CD4-positive, alpha-beta T cell treated with Interleukin-12 subunit alpha and Interleukin-12 subunit beta, for 1 hour (primary cell): Measurements from ENCODE around the gene TBX21.

Source experiments
- DNase-seq: peaks from one replicate; pipeline ENCODE4 v3.0.0-alpha.2; 2020

The TBX21 gene

DNA sequence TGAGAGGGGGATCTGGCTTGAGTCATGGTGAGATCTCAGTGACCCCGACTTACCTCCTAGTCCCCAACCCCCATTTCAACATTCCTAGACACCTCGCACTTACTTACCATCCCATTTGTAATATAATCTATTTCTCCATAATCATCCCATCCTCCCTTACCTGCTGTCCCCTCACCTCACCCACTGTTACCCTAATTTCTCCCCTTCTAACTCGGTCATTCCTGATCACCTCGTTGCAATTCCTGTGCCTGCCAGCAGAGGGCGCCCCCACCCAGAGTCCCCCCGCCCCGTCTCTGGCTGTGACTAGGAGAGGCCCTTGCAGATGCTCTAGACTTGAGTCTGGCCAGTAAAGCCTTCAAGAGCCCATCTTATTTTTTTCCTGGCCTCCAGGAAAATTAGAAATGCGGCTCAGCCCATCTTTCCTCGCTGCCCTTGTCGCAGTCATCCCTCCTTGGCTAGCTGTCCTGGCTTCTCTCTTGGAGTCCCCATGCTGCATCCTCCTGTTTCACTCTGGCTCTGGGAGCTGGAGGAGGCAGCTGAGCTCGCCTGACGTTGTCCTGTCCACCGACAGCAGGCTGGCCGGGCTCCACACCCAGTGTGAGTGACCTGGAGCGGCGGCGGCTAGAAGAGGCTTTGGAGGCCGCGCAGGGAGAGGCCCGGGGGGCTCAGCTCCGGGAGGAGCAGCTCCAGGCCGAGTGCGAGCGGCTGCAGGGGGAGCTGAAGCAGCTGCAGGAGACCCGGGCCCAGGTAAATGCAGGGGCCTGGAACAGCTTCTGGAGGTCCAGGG, 34.1 kb upstream of the TBX21 start:
- peak; percentile 83 for DNase-seq

DNA sequence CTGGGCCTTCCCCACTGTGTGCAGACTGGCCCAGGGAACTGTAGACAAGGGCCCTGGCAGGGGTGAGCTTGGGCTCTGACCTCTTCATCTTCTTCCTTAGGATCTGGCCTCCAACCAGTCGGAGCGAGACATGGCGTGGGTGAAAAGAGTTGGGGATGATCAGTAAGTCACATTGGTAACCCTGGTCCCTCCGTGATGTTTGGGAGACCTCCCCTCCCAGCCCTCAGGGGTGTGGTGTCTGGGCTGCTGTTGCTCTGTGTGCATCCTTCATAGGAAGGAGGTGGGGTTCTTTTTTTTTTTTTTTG, 33.5 kb upstream of the TBX21 start:
- DNase-seq, result no peak

DNA sequence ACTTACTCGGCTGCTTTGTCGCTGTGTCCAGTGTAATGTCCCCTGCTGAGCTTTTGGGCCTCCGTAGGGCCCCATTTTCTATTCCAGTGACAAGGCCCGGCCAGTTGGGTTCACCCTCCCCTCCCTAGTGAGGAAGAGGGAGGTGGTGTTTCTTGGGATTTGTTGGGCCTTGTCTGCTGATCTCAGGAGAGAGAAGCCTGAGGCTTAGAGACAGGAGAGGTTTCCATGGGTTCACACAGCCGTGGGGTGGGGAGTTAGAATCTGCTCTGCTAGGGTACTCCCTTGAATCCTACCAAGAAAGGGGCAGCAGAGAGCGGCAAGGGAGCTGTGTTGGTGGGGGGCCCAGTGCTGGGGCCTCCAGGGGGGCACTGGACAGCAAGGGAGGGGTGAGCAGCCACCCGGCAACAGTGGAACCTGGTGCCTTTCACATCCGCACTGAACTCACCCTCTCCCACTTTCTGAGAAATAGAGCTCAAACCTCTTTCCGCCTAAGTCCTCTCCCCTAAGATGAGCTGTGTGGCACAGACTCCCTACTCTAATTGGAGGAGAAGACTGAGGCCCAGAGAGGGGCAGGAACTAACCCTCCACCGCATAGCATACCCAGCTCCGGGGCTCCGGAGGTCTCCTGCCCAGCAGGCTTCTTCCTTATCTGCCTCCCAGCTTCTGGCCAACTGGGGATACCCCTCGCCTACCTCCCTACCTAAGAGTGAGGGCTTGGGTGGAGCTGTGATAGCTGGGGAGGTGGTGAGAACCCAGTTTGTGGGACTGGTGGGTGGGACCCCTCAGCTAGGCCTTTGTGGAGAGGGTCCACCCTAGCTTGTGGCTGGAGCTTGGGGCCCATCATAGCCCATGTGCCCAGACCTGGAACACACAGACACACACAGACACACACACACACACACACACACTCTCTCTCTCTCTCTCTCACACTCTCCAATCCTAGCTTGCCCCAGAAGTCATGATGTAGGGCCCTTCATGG, 32.3 kb upstream of the TBX21 start:
- DNase-seq, result no peak

DNA sequence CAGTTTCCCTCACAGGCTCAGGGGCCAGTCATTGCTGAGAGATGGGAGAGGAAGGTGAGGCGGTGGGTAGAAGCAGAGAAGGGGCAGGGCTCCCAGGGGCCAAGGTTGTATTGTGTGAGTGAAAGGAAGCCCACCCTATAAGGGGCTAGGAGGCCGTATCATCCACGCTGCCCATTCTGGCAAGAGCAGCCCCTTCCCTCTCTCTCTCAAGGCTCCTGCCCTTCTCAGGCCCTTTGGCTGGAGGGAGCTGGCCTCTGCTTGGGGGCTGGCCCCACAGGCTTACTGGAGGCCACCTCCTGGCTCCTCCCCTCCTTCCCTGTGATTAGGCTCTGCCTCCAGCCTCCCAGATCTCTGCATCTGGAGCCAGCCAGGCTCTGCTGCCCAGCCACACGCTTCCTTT, 31.4 kb upstream of the TBX21 start:
- DNase-seq, result no peak

DNA sequence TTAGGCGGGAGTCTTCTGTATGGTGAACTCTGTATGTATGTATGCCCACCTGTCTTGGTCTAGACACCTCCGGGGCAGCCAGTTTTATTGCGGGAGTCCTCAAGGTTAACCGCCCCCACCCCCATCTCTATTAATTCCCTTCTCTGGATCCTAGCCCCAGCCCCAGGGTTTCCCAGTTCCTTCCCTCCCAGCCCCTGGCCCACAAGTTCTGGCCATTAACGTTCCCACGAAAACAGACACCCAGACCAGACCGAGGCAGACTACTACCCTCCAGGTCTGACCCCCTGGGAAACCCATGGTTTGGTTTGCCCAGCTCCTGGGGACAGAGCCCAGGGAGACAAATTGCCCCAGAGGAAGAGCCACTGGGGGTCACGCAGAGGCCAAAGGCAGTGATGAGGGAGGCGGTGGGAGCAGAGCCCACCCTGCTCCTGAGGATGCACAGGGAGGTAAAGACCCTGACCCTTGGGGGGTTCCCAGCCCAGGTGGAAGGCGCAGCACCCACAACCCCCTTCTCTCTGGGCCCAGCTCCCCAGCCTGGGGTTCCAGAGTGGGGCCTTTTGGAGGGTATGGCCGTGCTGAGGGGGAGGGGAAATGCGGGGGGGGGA, 30.5 kb upstream of the TBX21 start:
- no peak for DNase-seq

DNA sequence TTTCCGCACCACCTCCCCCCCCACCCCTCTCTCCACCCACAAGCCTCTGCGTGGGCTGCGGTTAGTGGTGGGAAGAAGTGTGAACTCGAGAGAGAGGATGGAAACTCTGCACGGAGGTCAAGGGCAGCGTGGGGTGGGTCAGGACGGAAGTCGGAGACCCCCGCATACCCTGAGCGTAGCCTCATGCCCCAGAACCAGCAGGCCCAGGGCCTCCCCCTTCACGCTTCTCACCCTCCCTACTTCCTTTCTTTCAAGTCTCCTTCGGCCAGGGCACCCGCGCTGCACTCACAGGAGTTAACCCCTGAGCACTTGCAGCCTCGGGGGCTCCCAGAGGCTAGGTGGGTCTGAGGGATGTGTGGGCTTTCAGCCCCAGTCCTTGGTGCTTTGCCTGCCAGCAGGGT, 29.8 kb upstream of the TBX21 start:
- peak; percentile 54 for DNase-seq

DNA sequence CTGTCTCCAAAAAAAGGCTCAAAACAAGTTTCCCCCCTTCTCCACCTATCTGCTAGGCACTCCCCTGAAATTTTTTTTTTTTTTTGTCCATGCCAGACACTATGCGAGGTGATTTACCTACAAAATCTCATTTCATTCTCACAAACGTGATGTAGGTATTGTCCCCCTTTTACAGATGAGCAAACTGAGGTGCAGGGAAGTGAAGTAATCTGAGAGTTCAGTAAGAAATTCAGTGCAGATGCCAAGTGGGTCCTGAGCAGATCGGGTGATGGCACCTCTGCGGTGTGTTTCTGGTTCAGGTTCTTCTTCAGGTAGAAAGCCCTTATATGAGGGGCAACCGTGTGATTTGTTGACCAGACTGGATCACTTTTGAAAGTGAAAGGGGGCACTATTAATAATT, 29.4 kb upstream of the TBX21 start:
- DNase-seq, result no peak

DNA sequence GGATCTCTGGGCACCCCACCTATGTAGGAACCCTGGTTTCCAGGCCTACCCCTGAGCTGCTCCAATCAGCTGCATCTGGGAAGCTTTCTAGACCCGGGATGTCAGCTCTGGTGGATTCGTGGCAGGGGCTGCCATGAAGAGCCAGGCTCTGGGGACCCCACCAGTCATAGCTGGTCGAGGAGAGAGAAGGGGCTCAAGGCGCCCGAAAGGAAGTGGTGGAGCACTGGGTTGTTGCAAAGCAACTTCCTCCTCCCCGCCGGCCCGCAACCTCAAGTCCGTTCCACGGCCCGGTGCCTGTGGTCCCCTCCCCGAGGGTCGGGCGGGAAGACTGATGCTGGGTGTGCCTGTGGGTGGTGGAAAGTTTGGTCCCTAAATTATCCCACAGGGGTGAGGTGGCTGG, 28.9 kb upstream of the TBX21 start:
- DNase-seq, result no peak

DNA sequence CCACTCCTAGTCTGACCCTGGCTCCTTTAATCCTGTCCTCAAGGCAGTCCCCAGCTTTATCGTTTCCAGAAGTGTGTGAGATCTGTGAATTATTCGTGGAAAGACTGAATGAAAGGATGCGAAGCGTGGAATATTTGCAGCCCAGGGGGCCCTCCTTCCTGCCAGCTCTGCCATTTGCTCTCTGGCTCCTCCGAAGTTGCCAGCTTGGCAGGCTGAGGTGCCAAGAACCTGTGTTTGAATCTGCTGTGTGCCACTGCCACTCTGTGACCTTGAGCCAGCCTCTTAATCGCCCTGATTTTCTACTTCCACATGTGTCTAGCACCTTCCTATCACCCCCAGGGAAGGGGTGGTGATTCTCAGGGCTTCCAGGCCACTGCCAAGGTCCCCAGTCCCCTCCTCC, 28.3 kb upstream of the TBX21 start:
- DNase-seq, result no peak

DNA sequence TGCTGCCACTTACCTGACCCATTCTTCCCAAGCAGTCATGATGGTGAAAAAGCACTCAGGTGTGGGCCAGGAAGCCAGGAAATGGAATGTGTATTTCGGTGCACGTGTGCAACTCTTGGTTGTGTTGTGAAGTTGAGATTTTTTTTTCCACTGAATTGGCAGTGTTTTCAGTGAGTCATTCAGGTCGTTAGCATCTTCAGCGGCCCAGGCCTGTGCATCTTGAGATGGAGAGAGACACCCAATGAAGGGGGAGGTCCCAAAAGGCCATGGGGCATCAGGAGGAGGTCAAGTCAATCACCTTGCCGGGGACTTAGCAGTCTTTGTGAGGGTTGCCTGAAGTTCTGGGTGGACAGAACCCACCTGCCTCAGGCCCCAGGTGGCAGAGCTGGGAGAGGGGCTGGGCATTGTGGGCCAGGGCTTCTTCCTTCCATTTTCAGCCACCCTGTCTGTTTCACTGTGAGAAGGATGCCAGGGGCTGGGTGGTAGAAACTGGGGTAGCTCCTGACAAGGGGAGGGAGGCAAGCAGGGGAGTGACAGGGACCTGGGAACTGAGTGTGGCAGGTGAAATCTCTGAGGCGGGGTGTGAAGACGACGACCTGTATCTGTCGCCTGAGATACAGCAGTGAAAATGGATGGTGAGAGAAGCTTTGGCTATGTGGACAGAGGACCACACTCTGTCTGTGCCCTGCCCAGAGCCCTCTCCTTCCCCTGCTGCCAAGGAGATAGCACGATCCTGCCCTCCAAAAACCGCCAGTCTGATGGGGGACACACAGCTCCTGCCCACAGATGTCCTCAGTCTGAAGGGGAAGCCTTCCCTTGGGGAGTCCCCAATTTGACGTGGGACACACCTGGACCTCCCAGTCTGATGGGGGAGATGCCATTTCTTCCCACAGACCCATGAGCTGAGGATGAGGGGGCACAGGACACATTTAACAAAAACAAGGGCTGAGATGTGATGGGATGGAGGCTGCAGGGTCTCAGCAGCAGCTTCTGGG, 27.2 kb upstream of the TBX21 start:
- DNase-seq, result no peak

DNA sequence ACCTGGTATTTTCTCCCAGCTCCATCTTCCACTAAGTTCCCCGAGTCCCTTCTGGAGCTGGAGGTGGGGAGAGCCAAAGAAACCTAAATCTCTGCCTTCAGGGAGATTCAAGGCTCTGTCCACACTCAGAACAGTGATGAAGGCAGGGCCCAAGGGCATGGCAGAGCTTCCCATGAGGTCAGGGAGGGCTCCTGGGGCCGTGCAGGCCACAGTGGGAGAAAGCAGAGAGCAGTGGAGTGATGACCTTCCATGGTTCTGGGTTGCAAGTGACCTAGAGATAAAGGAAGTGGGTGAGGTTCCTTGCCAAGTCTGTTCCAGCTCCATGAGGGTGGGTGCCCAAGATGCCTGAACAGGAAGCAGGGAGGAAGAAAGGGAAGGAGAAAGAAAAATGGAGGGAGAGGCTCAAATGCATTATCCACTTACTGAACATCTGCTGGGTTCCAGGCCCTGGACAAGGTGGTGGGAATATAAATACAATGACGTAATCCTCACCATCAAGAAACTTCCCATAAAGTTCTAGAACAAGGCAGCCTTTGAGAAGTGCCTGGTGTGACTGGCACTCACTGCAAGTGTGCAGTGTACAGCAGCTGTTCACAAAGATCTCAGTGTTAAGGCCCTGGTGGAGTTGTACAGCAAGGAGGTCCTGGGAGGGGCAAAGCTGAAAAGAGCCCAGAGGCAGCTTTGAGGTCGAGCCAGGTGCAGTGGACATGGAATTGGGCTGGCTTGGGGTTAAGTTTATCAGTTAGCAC, 25.8 kb upstream of the TBX21 start:
- no peak for DNase-seq

DNA sequence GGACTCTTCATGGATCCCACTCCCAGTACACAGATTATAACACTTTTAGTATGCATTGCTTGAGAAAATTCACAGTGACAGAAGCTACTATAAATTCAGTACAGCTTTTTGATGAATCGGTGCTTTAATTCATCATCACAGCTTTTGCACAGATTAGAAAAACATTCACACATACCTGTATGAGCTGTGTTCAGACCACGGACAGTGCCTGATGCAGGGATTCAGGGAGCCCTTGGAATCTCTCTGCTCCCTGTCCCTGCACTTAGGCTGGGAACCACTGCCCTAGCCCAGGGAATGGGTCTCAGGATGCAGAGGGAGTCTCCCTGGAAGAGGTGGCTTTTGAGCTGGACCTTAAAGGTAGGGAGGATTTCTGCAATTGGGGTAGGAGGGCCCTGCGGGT, 25.2 kb upstream of the TBX21 start:
- no peak for DNase-seq

DNA sequence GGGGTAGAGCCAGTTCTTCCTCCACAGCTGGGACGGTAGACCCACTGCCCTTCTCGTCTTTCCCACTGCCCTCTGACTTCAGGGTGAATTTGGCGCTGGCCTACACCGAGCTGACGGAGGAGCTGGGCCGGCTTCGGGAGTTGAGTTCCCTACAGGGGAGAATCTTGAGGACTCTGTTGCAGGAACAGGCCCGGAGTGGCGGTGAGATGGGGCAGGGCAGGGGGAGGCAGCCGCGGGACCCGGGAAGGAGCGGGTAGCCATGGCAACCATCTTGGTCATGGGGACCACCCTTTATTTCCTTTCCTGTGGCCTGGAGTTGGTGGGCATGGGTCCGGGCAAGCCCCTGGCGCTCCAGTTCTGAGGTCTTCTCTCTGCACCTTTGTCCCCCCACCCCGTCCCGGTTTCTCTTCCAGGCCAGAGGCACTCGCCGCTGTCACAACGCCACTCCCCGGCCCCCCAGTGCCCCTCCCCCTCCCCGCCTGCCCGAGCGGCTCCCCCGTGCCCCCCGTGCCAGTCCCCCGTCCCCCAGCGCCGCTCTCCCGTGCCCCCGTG, 24.6 kb upstream of the TBX21 start:
- no peak for DNase-seq

DNA sequence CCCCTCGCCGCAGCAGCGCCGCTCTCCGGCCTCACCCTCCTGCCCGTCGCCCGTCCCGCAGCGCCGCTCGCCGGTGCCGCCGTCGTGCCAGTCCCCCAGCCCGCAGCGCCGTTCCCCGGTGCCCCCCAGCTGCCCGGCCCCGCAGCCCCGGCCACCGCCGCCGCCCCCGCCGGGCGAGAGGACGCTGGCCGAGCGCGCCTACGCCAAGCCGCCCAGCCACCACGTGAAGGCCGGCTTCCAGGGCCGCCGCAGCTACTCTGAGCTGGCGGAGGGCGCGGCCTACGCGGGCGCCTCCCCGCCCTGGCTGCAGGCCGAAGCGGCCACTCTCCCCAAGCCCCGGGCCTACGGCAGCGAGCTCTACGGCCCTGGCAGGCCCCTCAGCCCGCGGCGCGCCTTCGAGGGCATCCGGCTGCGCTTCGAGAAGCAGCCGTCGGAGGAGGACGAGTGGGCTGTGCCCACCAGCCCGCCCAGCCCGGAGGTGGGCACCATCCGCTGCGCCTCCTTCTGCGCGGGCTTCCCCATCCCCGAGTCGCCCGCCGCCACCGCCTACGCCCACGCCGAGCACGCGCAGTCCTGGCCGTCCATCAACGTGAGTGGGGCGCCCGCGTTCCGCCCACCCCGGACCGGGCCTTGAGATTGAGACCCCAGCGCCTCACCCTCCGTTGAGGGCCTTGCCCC, 24.0 kb upstream of the TBX21 start:
- DNase-seq, result no peak

DNA sequence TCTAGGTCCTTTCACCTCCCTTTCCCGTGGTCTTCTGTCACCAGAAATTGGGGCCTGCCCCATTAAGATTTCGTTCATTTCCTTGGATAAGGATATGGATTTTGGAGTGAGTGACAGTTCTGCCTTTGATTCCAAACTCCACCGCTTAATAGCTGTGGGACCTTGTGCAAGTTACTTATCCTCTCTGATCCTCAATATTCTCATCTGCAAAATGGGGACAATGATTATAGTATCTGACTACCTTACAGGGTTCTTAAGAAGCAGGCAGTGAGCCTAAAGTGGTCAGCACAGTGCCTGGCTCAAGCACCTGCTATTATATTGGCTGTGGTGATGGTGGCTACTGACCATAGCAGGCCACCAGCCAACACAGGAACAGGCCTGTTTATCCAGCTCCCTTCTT, 23.4 kb upstream of the TBX21 start:
- no peak for DNase-seq

DNA sequence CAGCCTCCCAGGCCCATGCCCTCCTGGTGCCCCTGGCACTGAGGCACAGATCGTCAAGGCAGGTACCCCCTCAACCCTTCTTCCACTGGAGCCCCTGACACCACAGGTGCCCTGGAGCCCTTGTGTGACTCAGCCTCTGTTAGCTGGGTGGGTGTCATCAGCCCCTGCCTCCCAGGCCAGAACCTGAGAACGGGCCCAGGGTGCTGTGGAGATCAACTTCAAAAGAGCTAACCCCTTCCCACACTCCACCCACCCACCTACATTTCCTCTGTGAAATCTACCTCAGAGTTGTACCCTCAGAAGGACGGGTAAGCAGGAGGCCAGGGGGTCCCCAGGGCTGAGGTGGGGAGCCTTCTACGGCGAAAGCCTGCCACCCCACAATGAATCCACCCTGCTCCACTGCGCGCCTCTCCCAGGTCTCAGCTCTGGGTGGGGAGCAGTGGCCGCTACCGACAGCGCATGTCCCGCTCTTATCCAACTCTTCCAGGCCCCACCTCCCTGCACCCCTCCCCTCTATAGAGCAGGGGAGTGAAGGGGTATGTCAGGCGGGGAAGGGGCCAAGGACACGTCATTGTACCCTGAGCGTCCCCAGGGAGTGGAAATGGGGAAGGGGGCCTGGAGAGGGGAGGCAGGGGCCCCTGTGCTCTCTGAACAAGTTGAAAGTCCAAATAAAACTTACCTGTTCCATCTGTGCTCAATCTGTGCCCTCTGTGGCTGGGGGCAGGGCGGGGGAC, 21.5 kb upstream of the TBX21 start:
- no peak for DNase-seq

DNA sequence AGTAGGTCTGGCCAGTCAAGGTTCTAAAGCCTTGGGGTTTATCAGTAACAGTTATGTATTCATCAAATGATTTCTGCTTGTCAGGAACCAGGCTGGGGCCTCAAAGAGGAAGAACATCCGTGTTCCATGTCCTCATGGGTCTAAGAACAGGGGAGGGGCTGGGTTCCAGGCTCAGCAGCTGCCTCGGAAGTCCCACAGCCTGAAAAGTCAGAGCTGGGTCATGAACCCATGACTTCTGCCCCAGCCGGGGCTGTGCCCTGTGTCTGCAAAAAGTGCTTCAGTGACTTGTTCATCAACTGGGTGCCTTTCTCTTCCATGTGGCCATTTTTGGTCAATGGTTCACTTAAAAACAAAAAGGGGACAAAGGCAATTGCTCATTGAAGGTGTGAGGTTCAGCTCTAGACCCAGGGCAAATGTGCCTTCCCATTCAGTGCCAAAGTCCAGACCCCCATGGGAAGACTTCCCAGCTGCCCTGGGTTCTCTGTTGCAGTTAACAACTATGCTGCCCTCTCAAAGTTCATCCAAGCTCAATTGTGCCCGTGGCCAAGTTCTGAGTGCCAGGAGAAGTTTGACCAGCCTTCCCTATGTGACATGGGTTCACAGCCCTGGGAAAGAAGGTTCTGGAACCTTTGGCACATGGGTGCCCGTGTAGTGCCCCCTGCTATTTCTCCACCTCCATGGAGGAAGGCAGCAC, 20.6 kb upstream of the TBX21 start:
- DNase-seq, result no peak

DNA sequence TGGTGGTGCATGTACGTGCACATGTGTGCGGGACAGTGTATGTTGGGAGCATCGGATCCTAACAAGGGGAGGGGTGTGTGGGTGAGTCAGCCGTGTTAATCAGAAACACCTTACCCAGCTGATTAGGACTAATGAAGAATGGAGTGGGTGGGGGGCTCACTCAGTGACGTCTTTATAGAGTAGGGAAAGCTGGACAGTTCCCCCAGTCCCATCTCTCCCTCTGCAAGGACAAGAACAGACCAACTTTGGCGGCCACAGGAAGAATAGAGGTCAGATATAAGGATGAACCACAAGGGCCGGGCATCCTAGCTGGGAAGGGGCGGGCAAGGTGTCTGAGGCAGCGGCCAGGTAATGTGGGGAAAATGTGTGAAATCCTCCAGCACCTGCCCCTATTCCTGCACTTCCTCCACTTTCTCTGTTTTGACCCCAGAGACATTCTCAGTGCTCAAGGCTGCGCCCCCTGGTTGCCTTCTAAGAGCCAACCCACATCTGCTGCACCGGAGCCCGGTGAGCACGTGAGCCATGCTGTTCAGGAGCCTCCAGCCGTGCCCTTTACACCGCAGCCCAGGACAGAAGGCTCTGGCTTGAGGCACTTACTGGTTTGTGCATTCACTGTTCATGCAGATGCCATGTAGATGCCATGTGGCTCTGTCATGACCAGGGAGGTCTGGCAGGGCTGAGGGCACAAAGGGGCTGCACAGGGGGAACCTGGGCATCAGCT, 18.9 kb upstream of the TBX21 start:
- DNase-seq, result no peak
